ENCODE data around the gene C22orf15. TPM values are rescaled to one million over a fixed set of nuclear protein-coding genes. Genes with fewer than 3 reads are reported as not detected.

Gene C22orf15
- total RNA-seq, 1 donor = 0.72 TPM

DNA sequence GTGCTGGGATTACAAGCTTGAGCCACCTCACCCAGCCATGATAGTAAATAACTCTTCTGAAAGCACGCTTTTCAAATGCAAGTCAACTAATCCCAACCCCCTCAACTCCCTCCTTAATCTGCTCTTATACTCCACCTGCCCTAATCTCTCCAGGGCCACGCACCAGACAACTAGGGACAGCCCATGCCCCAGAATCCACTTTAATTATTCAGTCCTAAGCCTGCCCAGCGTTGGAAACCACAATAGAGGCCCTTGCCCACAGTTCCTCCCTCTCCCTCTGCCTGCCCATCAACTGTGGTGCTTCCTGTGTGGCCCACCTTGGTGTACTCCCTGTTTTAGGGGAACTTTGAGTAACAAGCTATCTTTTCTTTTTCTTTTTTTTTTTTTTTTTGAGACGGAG lies 5.9 kb upstream of the C22orf15 start:
- H3K9me3 ChIP-seq (ENCODE audit: low read depth, low read length) = no peaks in the 10 kb centered on the region
- H3K4me2 ChIP-seq (ENCODE audit: insufficient read depth, low read length) = no peak overlapping the region
- no peaks in the 10 kb centered on the region for H3K36me3 ChIP-seq (ENCODE audit: insufficient read depth, low read length)
- no peaks in the 10 kb centered on the region for H3K27me3 ChIP-seq (ENCODE audit: insufficient read depth, low read length)
- no peak for DNase-seq (ENCODE audit: insufficient read length, low spot score, missing footprints)
- H3K27ac ChIP-seq (ENCODE audit: low read depth, low read length) = no peak overlapping the region
- no peaks in the 10 kb centered on the region for H3K79me2 ChIP-seq (ENCODE audit: insufficient read depth, low read length)
- no peak overlapping the region for H2AFZ ChIP-seq (ENCODE audit: low read length)
- H4K20me1 ChIP-seq (ENCODE audit: insufficient read depth, low read length) = no peaks in the 10 kb centered on the region
- no peak overlapping the region for H3K4me3 ChIP-seq (ENCODE audit: insufficient read depth, low read length)
- H3K4me1 ChIP-seq (ENCODE audit: insufficient read depth, low read length) = no peaks in the 10 kb centered on the region
- TF ChIP-seq, protein P1, sequence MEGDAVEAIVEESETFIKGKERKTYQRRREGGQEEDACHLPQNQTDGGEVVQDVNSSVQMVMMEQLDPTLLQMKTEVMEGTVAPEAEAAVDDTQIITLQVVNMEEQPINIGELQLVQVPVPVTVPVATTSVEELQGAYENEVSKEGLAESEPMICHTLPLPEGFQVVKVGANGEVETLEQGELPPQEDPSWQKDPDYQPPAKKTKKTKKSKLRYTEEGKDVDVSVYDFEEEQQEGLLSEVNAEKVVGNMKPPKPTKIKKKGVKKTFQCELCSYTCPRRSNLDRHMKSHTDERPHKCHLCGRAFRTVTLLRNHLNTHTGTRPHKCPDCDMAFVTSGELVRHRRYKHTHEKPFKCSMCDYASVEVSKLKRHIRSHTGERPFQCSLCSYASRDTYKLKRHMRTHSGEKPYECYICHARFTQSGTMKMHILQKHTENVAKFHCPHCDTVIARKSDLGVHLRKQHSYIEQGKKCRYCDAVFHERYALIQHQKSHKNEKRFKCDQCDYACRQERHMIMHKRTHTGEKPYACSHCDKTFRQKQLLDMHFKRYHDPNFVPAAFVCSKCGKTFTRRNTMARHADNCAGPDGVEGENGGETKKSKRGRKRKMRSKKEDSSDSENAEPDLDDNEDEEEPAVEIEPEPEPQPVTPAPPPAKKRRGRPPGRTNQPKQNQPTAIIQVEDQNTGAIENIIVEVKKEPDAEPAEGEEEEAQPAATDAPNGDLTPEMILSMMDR (IDR thresholded peaks at IDR 0.05; ENCODE audit: extremely low read depth, low read depth, low read length) = no peak

DNA sequence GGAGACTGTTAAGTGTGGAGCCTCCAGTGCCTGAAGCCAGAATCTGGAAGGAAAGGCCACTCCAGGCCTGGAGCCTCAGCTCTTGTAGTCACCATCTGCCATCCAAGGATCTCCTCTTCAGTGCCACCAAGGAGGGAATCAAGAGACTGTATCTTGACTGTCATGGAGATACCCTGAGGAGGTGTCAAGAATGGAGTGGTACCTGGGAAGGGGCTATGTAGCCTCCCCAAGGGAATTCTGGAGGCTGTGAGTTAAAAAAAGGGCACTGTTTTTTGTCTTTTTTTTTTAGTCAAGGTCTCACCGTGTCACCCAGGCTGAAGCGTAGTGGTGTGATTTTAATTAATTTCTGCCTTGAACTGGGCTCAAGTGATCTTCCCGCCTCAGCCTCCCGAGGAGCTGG lies 3.2 kb upstream of the C22orf15 start:
- no peak overlapping the region for H3K27ac ChIP-seq (ENCODE audit: low read depth, low read length)
- TF ChIP-seq, protein P1 (IDR thresholded peaks at IDR 0.05; ENCODE audit: extremely low read depth, low read depth, low read length) = no peak
- no peaks in the 10 kb centered on the region for H3K27me3 ChIP-seq (ENCODE audit: insufficient read depth, low read length)
- no peaks in the 10 kb centered on the region for H3K9me3 ChIP-seq (ENCODE audit: low read depth, low read length)
- H3K36me3 ChIP-seq (ENCODE audit: insufficient read depth, low read length) = no peaks in the 10 kb centered on the region
- H3K4me3 ChIP-seq (ENCODE audit: insufficient read depth, low read length) = no peak overlapping the region
- H2AFZ ChIP-seq (ENCODE audit: low read length) = no peak overlapping the region
- DNase-seq (ENCODE audit: insufficient read length, low spot score, missing footprints) = peak; percentile 57
- H3K79me2 ChIP-seq (ENCODE audit: insufficient read depth, low read length) = no peaks in the 10 kb centered on the region
- no peak overlapping the region for H3K4me2 ChIP-seq (ENCODE audit: insufficient read depth, low read length)
- peaks cover 7% of the 10 kb centered on the region for H3K4me1 ChIP-seq (ENCODE audit: insufficient read depth, low read length)
- no peaks in the 10 kb centered on the region for H4K20me1 ChIP-seq (ENCODE audit: insufficient read depth, low read length)

DNA sequence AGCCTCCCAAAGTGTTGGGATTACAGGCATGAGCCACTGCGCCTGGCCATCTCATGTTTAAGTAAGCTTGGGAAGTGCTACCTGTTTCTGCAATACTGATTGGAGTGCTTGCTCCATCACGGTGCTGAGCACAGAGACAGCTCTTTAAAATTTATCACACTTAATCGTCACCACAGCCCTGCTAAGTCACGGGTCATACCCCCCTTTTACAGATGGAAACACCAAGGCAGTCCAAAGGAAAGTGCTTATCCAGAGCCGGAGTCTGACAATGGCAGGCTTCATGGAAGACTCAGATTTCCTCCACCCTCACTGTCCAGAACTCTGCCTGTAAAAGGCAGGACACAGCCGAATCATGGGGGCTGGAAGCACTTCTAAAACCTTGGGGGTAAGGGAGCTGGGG lies 2.7 kb upstream of the C22orf15 start:
- Histone ChIP-seq H2AFZ (ENCODE audit: low read length) (no peak overlapping the region), H3K27me3 (ENCODE audit: insufficient read depth, low read length) (no peaks in the 10 kb centered on the region), H4K20me1 (ENCODE audit: insufficient read depth, low read length) (peaks cover 3% of the 10 kb centered on the region), H3K27ac (ENCODE audit: low read depth, low read length) (no peak overlapping the region), H3K4me3 (ENCODE audit: insufficient read depth, low read length) (no peak overlapping the region), H3K79me2 (ENCODE audit: insufficient read depth, low read length) (no peaks in the 10 kb centered on the region), H3K9me3 (ENCODE audit: low read depth, low read length) (no peaks in the 10 kb centered on the region), H3K4me1 (ENCODE audit: insufficient read depth, low read length) (peaks cover 7% of the 10 kb centered on the region), H3K4me2 (ENCODE audit: insufficient read depth, low read length) (no peak overlapping the region), H3K36me3 (ENCODE audit: insufficient read depth, low read length) (no peaks in the 10 kb centered on the region)
- peak; percentile 21 for DNase-seq (ENCODE audit: insufficient read length, low spot score, missing footprints)
- TF ChIP-seq, protein P1 (IDR thresholded peaks at IDR 0.05; ENCODE audit: extremely low read depth, low read depth, low read length) = no peak

DNA sequence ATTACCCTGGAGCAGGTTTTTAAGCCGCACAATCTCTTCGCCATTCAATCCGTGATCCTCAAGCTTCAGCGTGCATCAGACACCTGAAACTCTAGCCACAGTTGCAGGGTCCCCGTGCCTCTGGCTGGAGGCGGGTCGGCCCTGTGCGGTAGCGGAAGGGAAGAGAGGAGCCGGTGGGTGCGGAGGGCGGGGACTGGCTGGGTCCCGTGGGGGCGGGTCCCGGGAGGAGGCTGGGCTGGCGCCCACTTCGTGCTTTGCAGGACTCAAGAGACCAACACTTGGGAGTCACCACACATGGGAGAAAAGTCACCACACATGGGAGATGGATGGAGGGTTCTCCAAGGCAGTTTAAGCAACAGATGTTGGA lies 772 bp downstream of the C22orf15 start:
- Histone ChIP-seq H3K36me3 (ENCODE audit: insufficient read depth, low read length) (no peaks in the 10 kb centered on the region), H3K4me3 (ENCODE audit: insufficient read depth, low read length) (no peak overlapping the region), H3K27ac (ENCODE audit: low read depth, low read length) (no peak overlapping the region), H3K79me2 (ENCODE audit: insufficient read depth, low read length) (no peaks in the 10 kb centered on the region), H3K4me2 (ENCODE audit: insufficient read depth, low read length) (no peak overlapping the region), H3K27me3 (ENCODE audit: insufficient read depth, low read length) (no peaks in the 10 kb centered on the region), H3K9me3 (ENCODE audit: low read depth, low read length) (no peaks in the 10 kb centered on the region), H2AFZ (ENCODE audit: low read length) (no peak overlapping the region), H3K4me1 (ENCODE audit: insufficient read depth, low read length) (peaks cover 16% of the 10 kb centered on the region), H4K20me1 (ENCODE audit: insufficient read depth, low read length) (peaks cover 5% of the 10 kb centered on the region)
- DNase-seq (ENCODE audit: insufficient read length, low spot score, missing footprints) = peak; percentile 63
- TF ChIP-seq, protein P1 (IDR thresholded peaks at IDR 0.05; ENCODE audit: extremely low read depth, low read depth, low read length) = no peak

Measured in osteoblast (primary cell).